Measurements from ENCODE around the gene ARL15.

Gene ARL15

DNA sequence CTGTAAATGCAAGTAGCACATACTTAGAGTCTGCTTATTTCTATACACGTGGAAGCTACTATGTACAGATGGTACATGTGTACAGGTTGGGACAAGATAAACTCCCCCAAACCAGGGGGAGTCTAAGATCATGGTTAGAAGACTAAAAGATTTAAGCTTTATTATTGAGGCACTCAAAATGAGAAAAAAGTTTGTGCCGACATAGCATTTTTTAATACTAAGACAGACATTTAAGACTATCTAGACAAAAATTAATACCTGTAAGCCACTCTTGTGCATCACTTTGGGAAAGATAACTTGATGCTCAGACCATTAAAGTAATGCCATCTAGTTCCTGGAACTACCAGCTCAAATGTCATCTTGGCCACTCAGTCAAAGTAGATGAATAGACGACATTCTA lies 279.4 kb downstream of the ARL15 start:
- DNase-seq (ENCODE audit: low read depth) = no peak

DNA sequence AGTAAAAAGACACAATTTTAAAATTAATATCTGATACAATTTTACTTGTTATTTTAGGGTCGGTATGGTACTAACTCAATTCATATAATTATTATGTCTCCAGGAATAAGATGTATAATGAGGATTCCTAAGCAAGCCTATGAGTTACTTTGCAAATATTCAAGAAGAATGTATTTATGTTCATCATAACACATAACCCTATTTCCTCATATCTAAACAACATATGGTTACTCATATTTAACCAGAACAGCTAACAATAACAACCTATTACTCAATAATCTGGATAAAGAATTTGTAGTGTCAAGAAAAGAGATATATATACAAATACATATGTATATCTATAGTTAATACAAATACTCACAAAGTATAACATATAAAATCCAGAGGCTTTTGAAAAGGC lies 285.9 kb downstream of the ARL15 start:
- DNase-seq (ENCODE audit: low read depth) = peak; percentile 84

DNA sequence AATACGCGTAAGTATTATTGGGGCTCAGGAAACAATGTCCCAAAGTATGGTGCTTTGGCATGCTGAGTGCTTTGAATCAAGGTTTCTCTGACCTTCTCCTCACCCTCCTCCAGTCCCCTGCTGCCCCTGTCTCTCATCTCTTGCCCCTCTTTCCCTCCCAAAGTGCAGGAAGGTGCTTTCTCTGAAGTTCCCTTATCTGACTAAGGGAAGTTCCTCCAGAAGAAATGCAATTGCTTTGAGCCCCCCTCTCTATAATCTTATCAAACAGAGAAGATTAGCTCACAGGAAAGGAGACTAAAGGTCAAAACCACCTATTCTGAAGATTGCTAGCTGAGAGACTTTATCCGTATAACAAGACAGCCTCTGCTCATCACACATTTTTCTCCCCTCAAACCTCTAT lies 288.1 kb downstream of the ARL15 start:
- no peak for DNase-seq (ENCODE audit: low read depth)

DNA sequence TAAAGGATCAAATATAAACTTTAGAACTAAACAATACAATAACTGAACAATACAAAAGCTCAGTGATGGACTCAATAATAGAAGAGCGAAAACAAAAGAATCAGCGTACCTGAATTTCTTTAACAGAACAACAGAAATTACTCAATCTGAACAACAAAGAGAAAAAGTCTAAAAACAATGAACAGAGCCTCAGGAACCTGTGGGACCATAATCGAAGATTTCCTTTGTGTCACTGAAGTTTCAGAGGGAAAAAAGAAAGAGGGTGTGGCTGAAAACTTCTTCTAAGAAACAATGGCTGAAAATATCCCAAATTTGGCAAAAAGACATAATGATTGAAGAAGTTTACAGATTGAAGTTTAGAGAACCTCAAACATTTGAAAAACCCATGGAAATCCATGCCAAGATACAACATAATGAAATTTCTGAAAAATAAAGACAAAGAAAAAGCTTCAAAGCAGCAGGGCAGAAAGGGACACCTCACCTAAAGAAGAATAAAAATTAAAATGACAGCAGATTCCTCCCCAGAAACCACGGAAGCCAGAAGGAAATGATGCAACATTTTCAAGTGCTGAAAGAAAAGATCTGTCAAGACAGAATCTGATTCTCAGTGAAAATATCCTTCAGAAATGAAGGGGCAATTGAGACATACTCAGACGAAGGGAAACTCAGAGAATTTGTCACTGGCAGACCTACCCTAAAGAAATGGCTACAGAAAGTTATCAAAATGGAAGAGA lies 288.8 kb downstream of the ARL15 start:
- DNase-seq (ENCODE audit: low read depth) = peak; percentile 51

DNA sequence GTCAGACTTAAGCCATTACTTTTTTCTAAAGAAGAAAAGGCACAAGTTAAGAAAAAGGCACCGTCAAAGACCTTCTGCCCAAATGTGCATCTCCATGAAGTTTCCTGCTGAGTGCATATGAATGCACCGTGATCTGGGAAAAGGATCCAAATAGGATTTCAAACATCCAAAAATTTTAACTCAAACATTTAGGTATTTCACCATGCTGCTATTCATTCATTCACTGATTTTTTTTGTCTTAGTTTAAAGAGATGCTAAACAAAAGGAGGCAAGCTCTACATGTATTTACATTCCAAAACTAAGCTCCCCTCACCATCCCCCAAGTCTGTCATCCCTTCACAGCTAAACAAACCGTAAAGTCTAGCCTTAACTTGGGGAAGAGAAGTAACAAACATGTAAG lies 291.9 kb downstream of the ARL15 start:
- no peak for DNase-seq (ENCODE audit: low read depth)

DNA sequence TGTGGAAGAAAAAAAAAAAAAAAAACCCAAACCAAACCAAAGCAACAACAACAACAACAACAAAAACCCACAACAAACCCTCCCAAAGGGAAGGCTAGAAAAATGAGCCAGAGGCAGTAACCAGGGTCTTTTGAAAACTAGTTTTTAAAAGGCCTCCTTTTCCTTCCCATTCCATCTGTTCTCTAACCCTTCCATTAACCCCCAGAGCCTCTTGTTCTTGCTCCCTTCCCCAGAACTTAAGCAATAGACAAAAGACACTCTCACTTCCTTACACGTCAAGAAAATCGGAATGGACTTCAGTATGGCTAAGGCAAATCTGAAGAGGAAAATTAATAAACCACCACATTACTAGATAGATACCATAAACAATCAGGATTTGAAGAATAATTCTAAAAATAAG lies 292.8 kb downstream of the ARL15 start:
- DNase-seq (ENCODE audit: low read depth) = no peak

DNA sequence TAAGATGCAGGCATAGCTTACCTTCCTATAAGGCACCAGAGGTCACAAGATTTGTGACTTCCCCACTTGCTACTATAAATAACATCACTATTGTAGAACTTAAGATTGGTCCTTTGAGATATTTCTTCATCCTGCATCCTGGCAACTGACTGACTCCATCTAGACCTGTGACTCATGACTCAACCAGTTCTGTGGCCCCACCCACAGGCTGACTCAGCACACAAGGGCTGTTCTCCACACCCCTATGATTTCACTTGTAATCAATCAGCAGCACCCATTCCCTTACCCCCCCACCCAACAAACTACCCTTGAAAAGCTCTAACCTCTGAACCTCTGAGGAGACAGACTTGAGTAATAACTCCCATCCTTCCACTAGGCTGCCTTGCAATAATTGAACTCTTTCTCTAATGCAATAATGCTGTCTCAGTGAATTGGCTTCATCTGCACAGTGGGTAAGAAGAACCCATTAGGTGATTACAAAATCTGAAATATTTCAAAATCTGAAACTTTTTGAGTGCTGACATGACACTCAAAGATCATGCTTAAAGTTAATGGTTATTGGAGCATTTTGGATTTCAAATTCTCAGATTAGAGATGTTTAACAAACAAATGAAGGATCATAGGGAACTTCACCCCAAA lies 296.7 kb downstream of the ARL15 start:
- DNase-seq (ENCODE audit: low read depth) = peak; percentile 83

DNA sequence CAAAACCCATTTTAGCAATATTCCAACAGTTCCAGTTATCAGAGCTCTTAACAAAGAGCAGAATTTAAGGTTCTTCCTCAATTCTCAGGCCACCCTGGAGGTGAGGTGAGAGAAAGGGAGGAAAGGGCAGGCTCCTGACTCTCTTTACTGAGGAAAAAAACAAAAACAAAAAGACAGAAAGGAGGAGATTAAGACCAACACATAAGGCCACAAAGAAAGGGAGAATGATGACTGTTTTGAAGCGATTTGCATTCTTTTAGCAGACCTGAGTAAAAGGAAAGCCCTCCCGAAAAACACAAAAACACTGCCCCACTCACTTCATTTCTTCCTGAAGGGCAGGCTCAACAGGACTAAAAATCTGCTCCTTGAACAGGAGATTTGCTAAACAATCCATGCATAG lies 300.5 kb downstream of the ARL15 start:
- no peak for DNase-seq (ENCODE audit: low read depth)

DNA sequence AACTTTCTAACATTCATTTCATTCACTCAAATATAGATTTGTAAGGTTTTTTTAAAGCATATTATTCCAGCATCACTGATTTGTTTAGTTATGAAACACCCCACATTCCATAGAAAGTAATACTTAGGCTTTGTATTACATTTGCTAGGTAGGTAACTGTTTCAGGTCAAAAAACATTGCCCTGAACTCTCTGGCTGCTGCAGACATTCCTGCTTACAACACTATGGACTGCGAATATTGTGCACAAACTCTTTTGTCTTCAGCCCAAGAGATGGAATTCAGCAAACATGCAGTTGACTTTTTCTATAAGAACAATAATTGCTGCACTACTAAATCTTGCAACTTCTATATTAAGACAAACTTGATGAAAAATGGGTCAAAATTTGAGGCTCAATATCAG lies 301.0 kb downstream of the ARL15 start:
- DNase-seq (ENCODE audit: low read depth) = no peak

DNA sequence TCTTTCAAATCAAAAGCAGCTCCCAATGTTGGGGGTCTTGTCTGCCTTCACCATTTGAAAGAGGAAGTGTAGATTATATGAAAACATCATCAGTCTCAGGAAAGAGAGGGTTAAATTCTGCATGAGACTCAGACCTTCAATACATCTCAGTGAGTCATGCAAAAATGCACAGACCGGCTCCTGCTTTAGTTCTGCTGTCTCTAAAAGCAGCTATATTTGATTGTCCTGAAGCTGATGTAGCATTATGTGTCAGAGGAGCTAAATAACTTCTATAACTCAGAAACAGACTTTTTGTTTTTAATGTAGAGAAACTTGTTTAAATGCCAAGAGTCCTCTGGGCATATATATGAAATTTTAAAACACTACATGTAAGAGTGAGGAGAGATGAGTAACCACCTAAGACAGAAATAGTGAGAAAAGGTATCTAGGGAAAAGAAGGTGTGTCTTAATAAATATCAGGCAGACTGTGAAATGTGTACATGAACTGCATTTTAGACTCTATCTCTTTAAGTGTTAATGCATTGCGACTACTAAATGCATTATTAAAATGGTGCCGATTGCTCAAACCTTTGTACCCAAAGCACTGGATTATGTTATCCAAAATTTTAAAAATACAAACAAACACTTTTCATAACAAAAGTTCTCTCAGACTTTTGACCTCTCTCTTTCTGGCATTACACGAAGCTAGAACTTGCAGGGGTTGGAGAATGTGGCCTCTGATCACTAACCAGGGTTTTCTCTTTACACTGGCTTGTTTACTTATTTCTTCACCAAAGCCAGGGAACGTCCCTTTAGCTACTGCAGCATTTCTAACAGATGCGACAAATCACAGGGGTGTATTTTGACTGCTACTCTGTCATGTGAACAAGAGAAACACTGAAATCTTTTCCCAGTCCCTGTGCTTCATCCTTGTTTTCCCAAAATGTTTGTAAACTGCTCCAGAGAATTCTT lies 302.3 kb downstream of the ARL15 start:
- peak; percentile 24 for DNase-seq (ENCODE audit: low read depth)

DNA sequence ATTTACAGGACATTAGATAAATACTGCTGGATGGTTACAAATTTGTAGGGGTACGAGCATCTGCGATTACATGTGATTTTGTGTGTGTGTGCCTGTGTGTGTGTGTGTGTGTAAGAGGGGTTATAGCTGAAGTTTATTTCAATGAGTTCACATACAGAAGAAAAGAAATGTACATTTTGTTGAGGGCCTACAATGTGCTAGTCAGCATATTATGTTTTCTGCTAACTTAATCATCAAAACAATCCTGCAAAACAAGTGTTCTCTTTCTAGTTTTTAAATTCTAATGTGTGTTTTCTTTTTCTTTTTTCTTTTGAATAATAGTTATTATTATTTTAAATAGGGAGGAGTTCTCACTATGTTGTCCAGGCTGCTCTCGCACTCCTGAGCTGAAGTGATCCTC lies 305.7 kb downstream of the ARL15 start:
- no peak for DNase-seq (ENCODE audit: low read depth)

DNA sequence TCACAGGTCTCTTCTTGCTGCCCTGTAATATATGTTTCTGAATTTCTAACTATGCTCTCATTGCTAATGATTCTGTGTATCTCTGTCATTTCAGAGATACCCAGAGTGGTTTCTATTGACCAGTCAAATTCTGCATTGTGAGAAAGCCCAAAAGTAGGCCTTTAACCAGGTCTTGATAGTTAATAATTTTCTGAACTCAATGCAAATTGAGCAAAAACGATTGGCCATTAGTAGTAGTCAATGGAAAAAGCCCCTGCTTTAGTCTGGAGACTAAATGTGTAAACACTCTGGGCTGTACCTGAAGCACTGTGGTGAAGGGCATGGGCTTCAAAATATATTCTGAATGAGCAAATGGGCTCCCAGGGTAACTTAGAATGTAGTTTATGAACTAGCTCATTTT lies 307.6 kb downstream of the ARL15 start:
- DNase-seq (ENCODE audit: low read depth) = no peak

DNA sequence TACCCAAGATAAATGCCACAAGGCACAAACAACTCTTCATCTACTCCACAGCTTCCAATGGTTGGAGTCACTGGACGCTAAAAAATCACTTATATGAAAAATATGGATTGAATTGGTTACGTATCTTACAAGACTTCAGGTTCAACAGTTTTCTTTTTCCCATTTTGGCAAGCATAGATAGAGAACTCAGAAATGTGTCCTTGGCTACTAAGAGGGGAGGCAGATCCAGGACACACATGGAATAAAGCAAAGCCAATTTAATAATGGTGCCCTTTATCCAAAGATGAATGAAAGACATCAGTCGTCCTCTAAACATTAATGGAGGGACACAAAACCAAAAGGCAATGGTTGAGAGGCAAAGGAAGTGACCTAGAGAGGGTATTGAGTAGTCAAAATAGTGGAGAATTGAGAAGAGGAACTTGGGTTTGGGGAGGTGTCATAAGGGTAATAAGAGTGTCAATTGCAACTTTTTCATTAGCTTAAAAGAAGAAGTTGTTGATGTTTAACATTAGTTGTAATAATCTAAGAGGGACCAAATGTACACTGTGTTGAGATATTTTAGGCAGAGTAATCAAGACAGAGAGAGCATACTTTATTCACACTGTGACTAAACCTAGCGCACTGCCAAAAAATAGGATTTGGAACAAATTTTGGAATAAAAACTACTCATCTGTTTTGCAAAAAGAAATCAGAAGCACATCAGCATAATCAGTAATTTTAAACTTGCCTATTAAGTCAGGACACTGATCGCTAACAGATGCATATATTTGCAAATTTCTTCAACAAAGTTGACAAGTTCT lies 308.2 kb downstream of the ARL15 start:
- DNase-seq (ENCODE audit: low read depth) = no peak

DNA sequence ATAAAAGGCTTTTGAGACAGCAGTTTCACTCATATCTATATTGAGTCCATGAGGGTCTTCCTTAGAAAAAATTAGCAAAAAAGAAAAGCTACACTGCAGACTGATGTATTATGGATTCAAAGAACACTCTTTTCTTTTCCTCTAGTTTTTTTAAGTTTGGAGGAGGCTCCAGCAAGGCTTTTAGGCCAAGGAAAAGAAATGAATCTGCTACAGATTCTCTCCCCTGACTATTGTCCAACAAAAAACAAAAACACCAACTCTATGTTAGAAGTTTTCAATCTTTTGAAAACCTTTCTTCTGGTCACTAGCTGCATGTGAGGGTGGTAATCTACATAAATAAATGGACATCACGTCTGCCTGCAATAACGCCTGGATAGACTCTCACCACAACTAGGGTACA lies 310.4 kb downstream of the ARL15 start:
- no peak for DNase-seq (ENCODE audit: low read depth)

DNA sequence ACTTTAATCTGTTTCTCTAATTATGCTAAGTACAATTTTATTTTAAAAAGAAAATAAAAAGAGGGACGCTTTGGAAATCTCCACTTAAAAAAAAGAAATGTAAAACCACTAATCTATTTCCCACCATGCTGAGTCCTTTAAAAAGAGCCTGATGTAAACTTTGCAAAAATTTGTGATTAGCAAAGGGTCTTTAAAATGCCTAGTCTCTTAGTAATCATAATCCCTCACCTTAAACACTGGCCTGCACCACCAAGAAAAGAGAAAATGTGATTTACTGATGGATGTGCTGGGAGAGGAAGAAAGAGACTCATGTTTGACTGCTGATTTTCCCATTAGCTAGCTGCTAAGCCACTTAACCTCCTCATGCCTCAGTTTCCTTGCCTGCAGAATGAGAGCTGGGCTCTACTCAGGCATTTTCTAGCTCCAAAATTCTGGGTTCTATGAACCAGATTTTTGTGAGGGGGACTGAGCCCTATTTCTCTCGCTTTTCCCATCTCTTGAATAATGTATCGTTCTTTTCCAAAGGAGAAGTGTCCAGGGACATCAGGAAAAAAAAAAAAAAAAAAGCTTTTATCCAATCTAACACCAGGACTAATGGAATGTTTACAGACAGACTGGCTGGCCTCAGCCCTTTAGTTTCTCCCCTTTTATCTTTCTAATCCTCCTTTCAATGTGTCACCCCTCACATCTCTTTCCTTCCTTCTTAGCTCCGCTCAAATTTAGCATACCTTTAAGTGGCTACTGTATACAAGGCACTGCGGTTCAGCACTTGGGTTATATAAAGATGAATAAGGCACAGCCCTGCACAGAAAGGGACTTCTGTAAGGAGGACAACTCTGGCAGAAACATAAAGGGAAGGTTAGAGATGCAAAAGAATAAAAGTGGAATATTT lies 312.4 kb downstream of the ARL15 start:
- DNase-seq (ENCODE audit: low read depth) = no peak

DNA sequence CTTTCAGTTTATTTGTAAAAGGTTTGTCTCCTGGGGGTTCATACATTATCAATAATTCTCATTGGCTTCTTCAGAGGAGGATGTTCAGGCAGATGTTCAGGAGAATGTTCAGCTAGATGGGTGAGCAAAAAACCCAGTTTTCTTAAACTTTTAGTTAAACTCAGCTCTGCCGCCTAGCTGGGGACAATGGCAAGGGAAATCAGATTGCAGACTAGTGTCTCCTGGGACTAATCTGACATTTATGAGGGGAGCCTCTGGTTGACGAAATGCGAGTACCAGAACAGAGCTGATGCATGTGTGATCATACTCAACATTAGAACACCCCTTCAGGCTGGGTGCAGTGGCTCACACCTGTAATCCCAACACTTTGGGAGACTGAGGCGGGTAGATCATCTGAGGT lies 314.4 kb downstream of the ARL15 start:
- DNase-seq (ENCODE audit: low read depth) = no peak

DNA sequence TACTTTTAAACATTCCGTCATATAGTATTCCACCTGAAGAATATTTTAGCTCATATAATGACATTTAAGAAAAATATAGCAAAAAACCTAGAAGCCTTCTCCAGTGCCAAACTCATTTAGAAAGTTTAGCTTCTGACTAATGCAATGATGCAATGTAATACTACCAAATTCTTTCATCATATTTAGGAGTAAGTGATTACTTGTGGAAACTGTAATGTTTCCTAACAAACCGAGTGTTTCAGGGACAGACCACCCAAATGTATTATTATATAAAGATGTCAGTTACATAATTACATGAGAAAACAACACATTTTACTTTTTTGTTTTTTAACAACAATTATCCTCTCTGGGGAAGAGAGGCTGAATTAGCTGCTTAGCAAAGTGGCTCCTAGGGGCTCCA lies 316.2 kb downstream of the ARL15 start:
- DNase-seq (ENCODE audit: low read depth) = peak; percentile 82

DNA sequence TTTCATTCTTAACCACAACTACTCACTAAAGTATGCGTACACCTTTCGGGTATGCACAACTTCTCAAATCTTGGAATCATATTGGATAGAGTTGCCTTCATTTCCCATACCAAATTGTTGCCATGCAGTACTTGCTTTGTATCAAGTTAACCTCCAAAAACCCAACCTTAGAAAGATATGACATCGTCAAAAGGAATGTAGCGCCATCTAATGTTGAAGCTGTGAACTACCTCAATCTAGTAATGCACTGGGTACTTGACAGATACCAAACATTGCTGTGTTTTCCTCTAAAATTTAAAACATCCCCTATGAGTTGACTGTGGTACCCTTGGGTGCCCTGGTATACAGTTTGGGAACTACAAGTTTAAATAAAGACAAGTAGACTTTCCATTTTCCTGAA lies 318.4 kb downstream of the ARL15 start:
- DNase-seq (ENCODE audit: low read depth) = peak; percentile 18

DNA sequence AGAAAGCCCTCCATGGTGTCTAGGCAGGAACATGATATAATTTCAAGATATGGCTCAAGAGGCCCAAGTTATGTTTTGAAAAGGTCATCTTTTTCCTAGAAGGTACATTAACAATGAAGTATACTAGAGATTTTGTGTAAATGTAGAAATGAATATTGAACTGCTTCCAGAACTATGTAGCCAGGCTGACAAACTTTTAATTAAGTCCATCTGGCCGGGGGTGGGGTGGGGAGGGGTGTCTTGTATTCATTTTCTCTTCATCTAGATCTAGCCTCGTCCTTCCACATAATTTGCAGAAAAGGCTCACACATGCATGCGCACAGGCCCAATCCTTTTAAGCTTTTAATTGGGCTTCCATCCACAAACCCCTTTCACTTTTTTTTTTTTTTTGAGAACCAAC lies 323.3 kb downstream of the ARL15 start:
- DNase-seq (ENCODE audit: low read depth) = no peak

DNA sequence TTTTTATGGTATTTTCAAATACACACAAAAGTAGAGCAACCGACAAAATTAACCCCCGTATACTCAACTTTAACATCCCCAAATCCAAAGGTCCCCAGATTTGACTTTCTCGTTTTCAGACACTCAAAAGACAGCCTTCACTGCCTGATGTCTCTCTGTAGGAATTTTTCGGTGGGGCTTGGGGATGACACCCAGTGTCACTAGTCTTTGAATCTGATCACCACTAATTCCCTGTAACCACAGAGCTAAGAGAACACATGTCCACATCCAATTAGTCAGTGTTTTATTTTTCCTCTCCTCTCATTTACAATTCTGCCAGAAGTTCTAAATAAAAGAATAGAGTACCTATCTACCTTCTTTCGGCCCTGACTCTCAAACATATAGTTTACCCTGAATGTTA lies 324.6 kb downstream of the ARL15 start:
- no peak for DNase-seq (ENCODE audit: low read depth)

DNA sequence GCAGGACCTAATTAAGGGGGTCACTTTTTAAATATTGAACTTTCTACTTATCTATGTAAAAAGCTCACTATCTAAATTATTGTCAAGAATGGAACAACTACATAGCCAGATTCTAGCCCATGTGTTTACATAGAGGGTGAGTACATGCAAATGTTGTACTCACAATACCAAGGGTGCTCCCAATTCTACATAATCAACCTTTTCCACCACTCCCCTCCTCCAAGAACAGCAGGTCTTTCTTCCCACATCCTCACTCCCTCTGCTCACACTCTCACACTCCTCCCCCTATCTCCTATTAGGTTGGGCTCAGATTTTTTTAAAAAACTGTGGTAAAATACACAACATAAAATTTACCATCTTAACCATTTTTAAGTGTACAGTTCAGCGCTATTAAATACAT lies 325.4 kb downstream of the ARL15 start:
- DNase-seq (ENCODE audit: low read depth) = no peak
